OCI-LY7 (cell line): ENCODE data around the gene ZNF345. TPM values are rescaled to one million over a fixed set of nuclear protein-coding genes. Genes with fewer than 3 reads are reported as not detected.

Experiments
- BruUV-seq: library from RNA; stranded (reverse); fragments of 400-500 nt; replicated peaks from 2 replicates; lab custom pipeline; 2021; lab: Mats Ljungman, UMichigan
- CTCF ChIA-PET: fragments of 300-600 bp; sonication (Branson Sonifier 250); formaldehyde crosslinking; loops from one replicate; lab custom pipeline; 2022; ENCODE audit warnings: antibody characterized with exemption; ENCODE audit not compliant: unreplicated experiment; lab: Charles Lee
- POLR2A ChIA-PET: fragments of 300-600 bp; sonication (Branson Sonifier 250); formaldehyde crosslinking; loops from one replicate; lab custom pipeline; 2022; ENCODE audit warnings: antibody characterized with exemption; lab: Charles Lee
- DNase-seq: peaks from one replicate; pipeline ENCODE4 v3.0.0-alpha.2; 2015; ENCODE audit warnings: low spot score
- H2AFZ ChIP-seq: fragments of 200-600 bp; sonication (generic), shearing (Covaris generic); 2 replicates; pipeline ENCODE4 v1.6.1; 2014; ENCODE audit warnings: mild to moderate bottlenecking, antibody characterized with exemption, low read length, moderate library complexity
- H3K27ac ChIP-seq: fragments of 200-600 bp; sonication (generic); 2 replicates; pipeline ENCODE4 v1.5.1; 2014; ENCODE audit warnings: mixed run types, low read depth, mild to moderate bottlenecking, moderate library complexity, low read length, inconsistent platforms; ENCODE audit not compliant: poor library complexity, severe bottlenecking
- H3K36me3 ChIP-seq: fragments of 200-600 bp; sonication (generic); 2 replicates; pipeline ENCODE4 v1.6.1; 2014; ENCODE audit warnings: mild to moderate bottlenecking, antibody characterized with exemption, low read length, moderate library complexity, mixed read lengths; ENCODE audit not compliant: insufficient read depth
- H3K4me1 ChIP-seq: fragments of 200-600 bp; sonication (generic); 2 replicates; pipeline ENCODE4 v1.5.1; 2014; ENCODE audit warnings: mild to moderate bottlenecking, low read length; ENCODE audit not compliant: insufficient read depth, poor library complexity, severe bottlenecking
- H3K4me2 ChIP-seq: fragments of 200-600 bp; sonication (generic); 2 replicates; pipeline ENCODE4 v1.6.1; 2014; ENCODE audit warnings: mild to moderate bottlenecking, low read length
- H3K4me3 ChIP-seq: fragments of 200-600 bp; sonication (generic); 2 replicates; pipeline ENCODE4 v1.5.1; 2014; ENCODE audit warnings: mild to moderate bottlenecking, low read depth, low read length; ENCODE audit not compliant: poor library complexity, severe bottlenecking
- H3K79me2 ChIP-seq: fragments of 200-600 bp; sonication (generic); 2 replicates; pipeline ENCODE4 v1.6.1; 2016; ENCODE audit warnings: low read depth, mild to moderate bottlenecking, low read length, moderate library complexity, mixed read lengths; ENCODE audit not compliant: insufficient read depth
- H3K9me2 ChIP-seq: fragments of 200-600 bp; sonication (generic); 2 replicates; pipeline ENCODE4 v1.6.1; 2016; ENCODE audit warnings: mild to moderate bottlenecking, low read length, mixed read lengths; ENCODE audit not compliant: insufficient read depth
- H3K9me3 ChIP-seq: fragments of 200-600 bp; sonication (generic); 2 replicates; pipeline ENCODE4 v1.6.1; 2014; ENCODE audit warnings: mild to moderate bottlenecking, mixed run types, low read length, mixed read lengths
- H4K20me1 ChIP-seq: fragments of 200-600 bp; sonication (generic); 2 replicates; pipeline ENCODE4 v1.6.1; 2014; ENCODE audit warnings: mild to moderate bottlenecking, antibody characterized with exemption, low read length, moderate library complexity, mixed read lengths; ENCODE audit not compliant: insufficient read depth
- EZH2phosphoT487 ChIP-seq: fragments of 200-600 bp; sonication (generic); IDR thresholded peaks from 2 replicates; pipeline ENCODE4 v1.6.1; 2018; ENCODE audit warnings: low read depth, borderline replicate concordance, mild to moderate bottlenecking, mixed run types, antibody characterized with exemption, low read length, moderate library complexity, mixed read lengths
- intact Hi-C: fragments of 100-400 bp; cut with micrococcal nuclease; formaldehyde crosslinking; loops from one replicate; pipeline ENCODE4 v1.10.0; 2022; ENCODE audit not compliant: unreplicated experiment
- total RNA-seq, 2 experiments: library from RNA; depleted of rRNA in 1 of 2; stranded (reverse); fragments of >200 nt in 1 of 2; shearing (Covaris generic) in 1 of 2; gene quantifications; 2 replicates each; pipeline ENCODE4 v1.2.3, GENCODE V29; 2014 to 2022
- TF ChIP-seq, protein P1 (sequence below): fragments of 200-600 bp; sonication (generic); conservative IDR thresholded peaks from 2 replicates; pipeline ENCODE4 v1.5.1; 2014; ENCODE audit warnings: mild to moderate bottlenecking, antibody characterized with exemption, low read length, moderate library complexity, mixed read lengths

Gene ZNF345
- total RNA-seq, 2 experiments from 2014 or later, result 1.1 to 3.0 TPM

DNA sequence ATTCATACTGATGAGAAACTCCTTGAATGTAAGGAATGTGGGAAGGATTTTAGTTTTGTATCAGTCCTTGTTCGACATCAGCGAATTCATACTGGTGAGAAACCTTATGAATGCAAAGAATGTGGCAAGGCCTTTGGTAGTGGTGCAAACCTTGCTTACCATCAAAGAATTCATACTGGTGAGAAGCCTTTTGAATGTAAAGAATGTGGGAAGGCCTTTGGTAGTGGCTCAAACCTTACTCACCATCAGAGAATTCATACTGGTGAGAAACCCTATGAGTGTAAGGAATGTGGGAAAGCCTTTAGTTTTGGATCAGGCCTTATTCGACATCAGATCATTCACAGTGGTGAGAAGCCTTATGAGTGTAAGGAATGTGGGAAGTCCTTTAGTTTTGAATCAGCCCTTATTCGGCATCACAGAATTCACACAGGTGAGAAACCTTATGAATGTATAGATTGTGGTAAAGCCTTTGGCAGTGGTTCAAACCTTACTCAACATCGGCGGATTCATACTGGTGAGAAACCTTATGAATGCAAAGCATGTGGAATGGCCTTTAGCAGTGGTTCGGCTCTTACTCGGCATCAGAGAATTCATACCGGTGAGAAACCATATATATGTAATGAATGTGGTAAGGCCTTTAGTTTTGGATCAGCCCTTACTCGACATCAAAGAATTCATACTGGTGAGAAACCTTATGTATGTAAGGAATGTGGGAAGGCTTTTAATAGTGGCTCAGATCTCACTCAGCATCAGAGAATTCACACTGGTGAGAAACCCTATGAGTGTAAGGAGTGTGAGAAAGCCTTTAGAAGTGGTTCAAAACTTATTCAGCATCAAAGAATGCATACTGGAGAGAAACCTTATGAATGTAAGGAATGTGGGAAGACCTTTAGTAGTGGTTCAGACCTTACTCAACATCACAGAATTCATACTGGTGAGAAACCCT lies 26.6 kb downstream of the ZNF345 start:
- H2AFZ ChIP-seq, result no peak overlapping the region
- no peak overlapping the region for H3K27ac ChIP-seq
- intact Hi-C loops, result no loop called here
- H4K20me1 ChIP-seq, result no peaks in the 10 kb centered on the region
- CTCF ChIA-PET, result no interaction called here
- no peak for TF ChIP-seq EZH2phosphoT487
- TF ChIP-seq, protein P1, sequence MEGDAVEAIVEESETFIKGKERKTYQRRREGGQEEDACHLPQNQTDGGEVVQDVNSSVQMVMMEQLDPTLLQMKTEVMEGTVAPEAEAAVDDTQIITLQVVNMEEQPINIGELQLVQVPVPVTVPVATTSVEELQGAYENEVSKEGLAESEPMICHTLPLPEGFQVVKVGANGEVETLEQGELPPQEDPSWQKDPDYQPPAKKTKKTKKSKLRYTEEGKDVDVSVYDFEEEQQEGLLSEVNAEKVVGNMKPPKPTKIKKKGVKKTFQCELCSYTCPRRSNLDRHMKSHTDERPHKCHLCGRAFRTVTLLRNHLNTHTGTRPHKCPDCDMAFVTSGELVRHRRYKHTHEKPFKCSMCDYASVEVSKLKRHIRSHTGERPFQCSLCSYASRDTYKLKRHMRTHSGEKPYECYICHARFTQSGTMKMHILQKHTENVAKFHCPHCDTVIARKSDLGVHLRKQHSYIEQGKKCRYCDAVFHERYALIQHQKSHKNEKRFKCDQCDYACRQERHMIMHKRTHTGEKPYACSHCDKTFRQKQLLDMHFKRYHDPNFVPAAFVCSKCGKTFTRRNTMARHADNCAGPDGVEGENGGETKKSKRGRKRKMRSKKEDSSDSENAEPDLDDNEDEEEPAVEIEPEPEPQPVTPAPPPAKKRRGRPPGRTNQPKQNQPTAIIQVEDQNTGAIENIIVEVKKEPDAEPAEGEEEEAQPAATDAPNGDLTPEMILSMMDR, result no peak
- no peaks in the 10 kb centered on the region for H3K9me2 ChIP-seq
- no peak for DNase-seq
- no peak overlapping the region for H3K4me3 ChIP-seq
- H3K9me3 ChIP-seq, result peaks cover 34% of the 10 kb centered on the region
- H3K4me1 ChIP-seq, result no peaks in the 10 kb centered on the region
- BruUV-seq, result no TSS peak
- H3K79me2 ChIP-seq, result no peaks in the 10 kb centered on the region
- POLR2A ChIA-PET, result no interaction called here
- peaks cover 14% of the 10 kb centered on the region for H3K36me3 ChIP-seq
- no peak overlapping the region for H3K4me2 ChIP-seq

DNA sequence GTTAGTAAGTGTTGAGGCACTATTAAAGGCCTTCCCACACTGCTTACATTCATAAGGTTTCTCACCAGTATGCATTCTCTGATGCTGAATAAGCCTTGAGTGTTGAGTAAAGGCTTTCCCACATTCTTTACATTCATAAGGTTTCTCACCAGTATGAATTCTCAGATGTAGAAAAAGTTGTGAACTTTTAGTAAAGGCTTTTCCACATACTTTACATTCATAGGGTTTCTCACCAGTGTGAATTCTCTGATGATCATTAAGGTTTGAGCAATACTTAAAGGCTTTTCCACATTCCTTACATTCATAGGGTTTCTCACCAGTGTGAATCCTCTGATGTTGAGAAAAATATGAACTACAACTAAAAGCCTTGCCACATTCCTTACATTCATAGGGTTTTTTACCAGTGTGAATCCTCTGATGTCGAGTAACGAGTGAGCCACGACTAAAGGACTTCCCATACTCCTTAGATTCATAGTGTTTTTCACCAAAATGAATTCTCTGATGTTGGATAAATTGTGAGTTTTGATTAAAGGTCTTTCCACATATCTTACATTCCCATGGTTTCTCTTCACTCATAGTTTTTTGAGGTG lies 41.2 kb downstream of the ZNF345 start:
- BruUV-seq, result no TSS peak
- H3K9me2 ChIP-seq, result no peaks in the 10 kb centered on the region
- H3K36me3 ChIP-seq, result no peaks in the 10 kb centered on the region
- no peak overlapping the region for H3K4me3 ChIP-seq
- no peaks in the 10 kb centered on the region for H4K20me1 ChIP-seq
- TF ChIP-seq EZH2phosphoT487, result no peak
- TF ChIP-seq, protein P1, result no peak
- H3K79me2 ChIP-seq, result no peaks in the 10 kb centered on the region
- ChIA-PET POLR2A (interaction anchor here (1.0 kb wide), 1 partner anchor 84 kb away, joined by 7 read pairs; no protein-coding TSS in a partner anchor), CTCF (no interaction called here)
- peaks cover 39% of the 10 kb centered on the region for H3K9me3 ChIP-seq
- H2AFZ ChIP-seq, result no peak overlapping the region
- DNase-seq, result no peak
- intact Hi-C loops, result no loop called here
- H3K4me2 ChIP-seq, result no peak overlapping the region
- no peaks in the 10 kb centered on the region for H3K4me1 ChIP-seq
- no peak overlapping the region for H3K27ac ChIP-seq
